Hematopoietic multipotent progenitor cell treated with erythropoietin and hydrocortisone succinate and interleukin-3 and kit ligand, for 6 days (in vitro differentiated cells): ENCODE measurements around the gene ZNF580.

Source experiments
- DNase-seq: peaks from one replicate; pipeline ENCODE4 v3.0.0-alpha.2; 2015

The ZNF580 gene

GRCh38 chr19:55648585-55649267, 7.9 kb downstream of the ZNF580 start:
- peak; percentile 44 for DNase-seq

- DNase-seq, result no peak
Observed at GRCh38 chr19:55649268-55650125, 8.7 kb downstream of the ZNF580 start.

- no peak for DNase-seq
Observed at GRCh38 chr19:55650126-55650557, 9.3 kb downstream of the ZNF580 start.

GRCh38 chr19:55650602-55651230, 9.9 kb downstream of the ZNF580 start:
- DNase-seq, result no peak

GRCh38 chr19:55651236-55651635, 10.4 kb downstream of the ZNF580 start:
- DNase-seq, result no peak

GRCh38 chr19:55652311-55653128, 11.7 kb downstream of the ZNF580 start:
- DNase-seq, result no peak

- DNase-seq, result peak; percentile 99
Observed at GRCh38 chr19:55653651-55654322, 13.0 kb downstream of the ZNF580 start.

- DNase-seq, result peak; percentile 100
Observed at GRCh38 chr19:55654323-55654867, 13.6 kb downstream of the ZNF580 start.

GRCh38 chr19:55654868-55655647, 14.3 kb downstream of the ZNF580 start, which contains the start of gene U2AF2:
TSS of gene U2AF2 (plus strand) at chr19:55655035. CDS start at chr19:55655105, 70 bp downstream.
- DNase-seq, result peak; percentile 96

GRCh38 chr19:55655648-55656040, 14.8 kb downstream of the ZNF580 start:
- DNase-seq, result no peak

GRCh38 chr19:55656552-55656951, 15.8 kb downstream of the ZNF580 start:
- no peak for DNase-seq

- DNase-seq, result peak; percentile 32
Observed at GRCh38 chr19:55656988-55657747, 16.4 kb downstream of the ZNF580 start.

GRCh38 chr19:55658846-55659459, 18.2 kb downstream of the ZNF580 start:
- DNase-seq, result no peak

GRCh38 chr19:55659822-55660221, 19.0 kb downstream of the ZNF580 start:
- no peak for DNase-seq

- DNase-seq, result no peak
Observed at GRCh38 chr19:55660404-55660803, 19.6 kb downstream of the ZNF580 start.

- DNase-seq, result no peak
Observed at GRCh38 chr19:55660991-55661390, 20.2 kb downstream of the ZNF580 start.

- no peak for DNase-seq
Observed at GRCh38 chr19:55661826-55662225, 21.0 kb downstream of the ZNF580 start.

- no peak for DNase-seq
Observed at GRCh38 chr19:55663846-55664536, 23.2 kb downstream of the ZNF580 start.
